ENCODE measurements around the gene KNDC1. TPM values are rescaled to one million over a fixed set of nuclear protein-coding genes. Genes with fewer than 3 reads are reported as not detected.

Gene KNDC1
- polyA plus RNA-seq, 1 donor (not counting 4 experiments of a cell fraction or from before 2014, with no cell fraction given): 0.20 TPM

GRCh38 chr10:133113146-133113830, 46.7 kb upstream of the KNDC1 start:
- H3K9me1 ChIP-seq (ENCODE audit: control insufficient read depth, extremely low read depth, insufficient read depth, low read length): no peaks in the 10 kb centered on the region
- H2AFZ ChIP-seq (ENCODE audit: control insufficient read depth, low read length): no peak overlapping the region
- FAIRE-seq (no peak), DNase-seq (ENCODE audit: low read depth, low spot score) (no peak)
- peaks cover 4% of the 10 kb centered on the region for H3K9me3 ChIP-seq (ENCODE audit: control insufficient read depth, low read depth, low read length)
- no peaks in the 10 kb centered on the region for H3K79me2 ChIP-seq (ENCODE audit: control insufficient read depth, insufficient read depth, low read length)
- H4K20me1 ChIP-seq (ENCODE audit: control insufficient read depth, extremely low read depth, insufficient read depth, low read length): no peaks in the 10 kb centered on the region
- H3K9ac ChIP-seq (ENCODE audit: control insufficient read depth, extremely low read depth, insufficient read depth, low read length): no peak overlapping the region
- dilution Hi-C loops (cut with MboI; ENCODE audit: extremely low pct_ligation_motif_present, low sequenced_read_pairs): no loop called here
- no peak for TF ChIP-seq EZH2 (IDR thresholded peaks at IDR 0.05; ENCODE audit: low read length)
- TF ChIP-seq, protein P1, sequence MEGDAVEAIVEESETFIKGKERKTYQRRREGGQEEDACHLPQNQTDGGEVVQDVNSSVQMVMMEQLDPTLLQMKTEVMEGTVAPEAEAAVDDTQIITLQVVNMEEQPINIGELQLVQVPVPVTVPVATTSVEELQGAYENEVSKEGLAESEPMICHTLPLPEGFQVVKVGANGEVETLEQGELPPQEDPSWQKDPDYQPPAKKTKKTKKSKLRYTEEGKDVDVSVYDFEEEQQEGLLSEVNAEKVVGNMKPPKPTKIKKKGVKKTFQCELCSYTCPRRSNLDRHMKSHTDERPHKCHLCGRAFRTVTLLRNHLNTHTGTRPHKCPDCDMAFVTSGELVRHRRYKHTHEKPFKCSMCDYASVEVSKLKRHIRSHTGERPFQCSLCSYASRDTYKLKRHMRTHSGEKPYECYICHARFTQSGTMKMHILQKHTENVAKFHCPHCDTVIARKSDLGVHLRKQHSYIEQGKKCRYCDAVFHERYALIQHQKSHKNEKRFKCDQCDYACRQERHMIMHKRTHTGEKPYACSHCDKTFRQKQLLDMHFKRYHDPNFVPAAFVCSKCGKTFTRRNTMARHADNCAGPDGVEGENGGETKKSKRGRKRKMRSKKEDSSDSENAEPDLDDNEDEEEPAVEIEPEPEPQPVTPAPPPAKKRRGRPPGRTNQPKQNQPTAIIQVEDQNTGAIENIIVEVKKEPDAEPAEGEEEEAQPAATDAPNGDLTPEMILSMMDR (optimal IDR thresholded peaks at IDR 0.05 in 1 of 3, IDR thresholded peaks at IDR 0.05 in 1 of 3, conservative IDR thresholded peaks at IDR 0.05 in 1 of 3; ENCODE audit: extremely low read depth in 1 of 3, insufficient read depth in 2 of 3, low read length in 3 of 3): no peak
- no peak overlapping the region for H3K4me2 ChIP-seq (ENCODE audit: control insufficient read depth, extremely low read depth, insufficient read depth, low read depth, low read length)
- H3K27ac ChIP-seq (ENCODE audit: control insufficient read depth, insufficient read depth, low read length): no peak overlapping the region
- no peaks in the 10 kb centered on the region for H3K4me1 ChIP-seq (ENCODE audit: control insufficient read depth, extremely low read depth, insufficient read depth, low read length)
- H3K4me3 ChIP-seq (ENCODE audit: control insufficient read depth in 2 of 3, extremely low read depth in 1 of 3, insufficient read depth in 2 of 3, low read depth in 1 of 3, low read length in 3 of 3): no peak overlapping the region
- no peaks in the 10 kb centered on the region for H3K27me3 ChIP-seq (ENCODE audit: control insufficient read depth, extremely low read depth, insufficient read depth, low read length)
- H3K36me3 ChIP-seq (ENCODE audit: control insufficient read depth in 2 of 2, extremely low read depth in 1 of 2, insufficient read depth in 2 of 2, low read length in 2 of 2): no peaks in the 10 kb centered on the region

DNA sequence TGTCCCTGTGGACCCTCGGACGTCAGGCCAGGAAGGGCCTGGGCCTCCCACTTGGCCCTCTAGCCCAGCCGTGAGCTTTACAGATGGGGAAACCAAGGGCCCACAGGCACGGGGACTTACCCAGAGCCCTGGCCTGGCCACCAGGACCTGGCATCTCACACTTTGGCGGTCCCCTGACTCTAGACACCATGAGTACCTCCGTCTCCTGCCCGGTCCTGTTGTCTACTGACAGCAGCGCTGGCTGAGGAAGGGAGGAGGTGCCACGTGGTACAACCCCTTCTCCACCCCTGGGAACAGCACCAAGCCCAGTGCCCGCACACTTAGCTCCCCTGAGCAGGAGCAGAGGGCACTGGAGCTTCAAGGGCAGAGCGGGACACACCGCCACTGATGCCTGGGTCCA, 46.2 kb upstream of the KNDC1 start:
- Histone ChIP-seq H3K4me1 (ENCODE audit: control insufficient read depth, extremely low read depth, insufficient read depth, low read length) (no peaks in the 10 kb centered on the region), H2AFZ (ENCODE audit: control insufficient read depth, low read length) (no peak overlapping the region), H3K27ac (ENCODE audit: control insufficient read depth, insufficient read depth, low read length) (no peak overlapping the region), H3K4me2 (ENCODE audit: control insufficient read depth, extremely low read depth, insufficient read depth, low read depth, low read length) (no peak overlapping the region), H3K9me3 (ENCODE audit: control insufficient read depth, low read depth, low read length) (peaks cover 5% of the 10 kb centered on the region), H3K27me3 (ENCODE audit: control insufficient read depth, extremely low read depth, insufficient read depth, low read length) (no peaks in the 10 kb centered on the region), H4K20me1 (ENCODE audit: control insufficient read depth, extremely low read depth, insufficient read depth, low read length) (no peaks in the 10 kb centered on the region), H3K9ac (ENCODE audit: control insufficient read depth, extremely low read depth, insufficient read depth, low read length) (no peak overlapping the region), H3K79me2 (ENCODE audit: control insufficient read depth, insufficient read depth, low read length) (no peaks in the 10 kb centered on the region), H3K4me3 (ENCODE audit: control insufficient read depth in 2 of 3, extremely low read depth in 1 of 3, insufficient read depth in 2 of 3, low read depth in 1 of 3, low read length in 3 of 3) (no peak overlapping the region), H3K36me3 (ENCODE audit: control insufficient read depth in 2 of 2, extremely low read depth in 1 of 2, insufficient read depth in 2 of 2, low read length in 2 of 2) (no peaks in the 10 kb centered on the region), H3K9me1 (ENCODE audit: control insufficient read depth, extremely low read depth, insufficient read depth, low read length) (no peaks in the 10 kb centered on the region)
- no peak for DNase-seq (ENCODE audit: low read depth, low spot score)
- dilution Hi-C loops (cut with MboI; ENCODE audit: extremely low pct_ligation_motif_present, low sequenced_read_pairs): no loop called here
- FAIRE-seq: no peak
- TF ChIP-seq EZH2 (IDR thresholded peaks at IDR 0.05; ENCODE audit: low read length): no peak
- TF ChIP-seq, protein P1 (optimal IDR thresholded peaks at IDR 0.05 in 1 of 3, IDR thresholded peaks at IDR 0.05 in 1 of 3, conservative IDR thresholded peaks at IDR 0.05 in 1 of 3; ENCODE audit: extremely low read depth in 1 of 3, insufficient read depth in 2 of 3, low read length in 3 of 3): no peak
